GM12878 (cell line): ENCODE measurements around the gene CHD5. TPM values are rescaled to one million over a fixed set of nuclear protein-coding genes. Genes with fewer than 3 reads are reported as not detected.

Experiments
- ATAC-seq: fragments of 200-7000 bp; cut with Tn5 transposase; 3 replicates; pipeline ENCODE4 v1.9.1; 2020; ENCODE audit warnings: mild to moderate bottlenecking, moderate library complexity
- BruUV-seq: library from RNA; stranded (reverse); fragments of 400-500 nt; replicated peaks from 2 replicates; lab custom pipeline; 2021; lab: Mats Ljungman, UMichigan
- CTCF ChIA-PET: fragments of 300-600 bp; sonication (Branson Sonifier 250); formaldehyde crosslinking; extraction: SDS; loops from one replicate; lab custom pipeline; 2021; ENCODE audit warnings: inconsistent platforms; lab: Yijun Ruan, JAX
- POLR2A ChIA-PET: fragments of 350-600 bp; formaldehyde crosslinking; extraction: SDS; loops from one replicate; lab custom pipeline; 2021; ENCODE audit warnings: inconsistent platforms; lab: Charles Lee
- RAD21 ChIA-PET: fragments of 300-600 bp; sonication (Branson Sonifier 250); formaldehyde crosslinking; loops from one replicate; lab custom pipeline; 2023; ENCODE audit warnings: antibody characterized with exemption; ENCODE audit not compliant: unreplicated experiment; lab: Charles Lee
- SMC1A ChIA-PET: fragments of 300-600 bp; sonication (Branson Sonifier 250); formaldehyde crosslinking; loops from one replicate; lab custom pipeline; 2023; ENCODE audit not compliant: unreplicated experiment, uncharacterized antibody; lab: Charles Lee
- DNase-seq: peaks from one replicate; pipeline ENCODE4 v3.0.0-alpha.2; 2011; ENCODE audit warnings: low read depth, low spot score
- FAIRE-seq: peaks from 3 replicates; lab custom pipeline; 2011; peaks lifted over from hg19 to GRCh38; lab: Jason Lieb, UNC
- H2AFZ ChIP-seq: 2 replicates; pipeline ENCODE4 v1.6.0; 2011; ENCODE audit warnings: low read depth, low read length, control low read depth; ENCODE audit not compliant: control insufficient read depth
- H3K27ac ChIP-seq: 2 replicates; pipeline ENCODE4 v1.5.1; 2011; ENCODE audit warnings: control low read depth; ENCODE audit not compliant: control insufficient read depth, insufficient read depth
- H3K27me3 ChIP-seq, 2 experiments: replicated peaks in 1 of 2; 2 replicates each; pipeline versions ENCODE4 v1.6.0 to v1.6.1; 2011; ENCODE audit warnings: low read length in 1 of 2; ENCODE audit not compliant: control insufficient read depth in 2 of 2, insufficient read depth in 2 of 2
- H3K36me3 ChIP-seq, 2 experiments: 2 replicates each; pipeline ENCODE4 v1.5.1; 2011; ENCODE audit warnings: low read length in 1 of 2; ENCODE audit not compliant: control insufficient read depth in 2 of 2, insufficient read depth in 2 of 2
- H3K4me1 ChIP-seq: 2 replicates; pipeline ENCODE4 v1.6.1; 2011; ENCODE audit warnings: mild to moderate bottlenecking, low read length, moderate library complexity, mixed read lengths; ENCODE audit not compliant: control insufficient read depth, insufficient read depth
- H3K4me2 ChIP-seq: 2 replicates; pipeline ENCODE4 v1.6.0; 2011; ENCODE audit warnings: control low read depth; ENCODE audit not compliant: control insufficient read depth, insufficient read depth
- H3K4me3 ChIP-seq: fragments of 200-600 bp; sonication (generic); 2 replicates; pipeline ENCODE4 v1.5.1; 2016
- H3K79me2 ChIP-seq: 2 replicates; pipeline ENCODE4 v1.6.0; 2011; ENCODE audit warnings: low read length; ENCODE audit not compliant: control insufficient read depth, insufficient read depth
- H3K9ac ChIP-seq: 2 replicates; pipeline ENCODE4 v1.8.0; 2011; ENCODE audit warnings: low read length, control low read depth, mixed read lengths; ENCODE audit not compliant: control insufficient read depth, insufficient read depth
- H3K9me3 ChIP-seq: replicated peaks from 3 replicates; pipeline ENCODE4 v1.5.1; 2011; ENCODE audit warnings: mild to moderate bottlenecking, low read length; ENCODE audit not compliant: control insufficient read depth, insufficient read depth
- H4K20me1 ChIP-seq: 2 replicates; pipeline ENCODE4 v1.6.0; 2011; ENCODE audit not compliant: control insufficient read depth, insufficient read depth
- CREM ChIP-seq: IDR thresholded peaks from 2 replicates; pipeline ENCODE4 v1.6.1; 2014; ENCODE audit warnings: antibody characterized with exemption, low read depth
- CUX1 ChIP-seq: IDR thresholded peaks from 2 replicates; pipeline ENCODE4 v1.6.1; 2012; ENCODE audit warnings: improper control_type of control experiment, low read depth, low read length; ENCODE audit not compliant: insufficient replicate concordance
- ETV6 ChIP-seq, 2 experiments: fragments of 450-650 bp in 1 of 2; IDR thresholded peaks in 1 of 2; conservative IDR thresholded peaks in 1 of 2; 2 replicates each; pipeline ENCODE4 v1.6.1; 2014; ENCODE audit warnings: antibody characterized with exemption in 1 of 2, borderline replicate concordance in 1 of 2, low read depth in 1 of 2, mild to moderate bottlenecking in 1 of 2, moderate library complexity in 1 of 2
- JUND ChIP-seq: IDR thresholded peaks from 2 replicates; pipeline ENCODE4 v1.6.1; 2012; ENCODE audit warnings: low read depth, mild to moderate bottlenecking, low read length, improper control_type of control experiment, moderate library complexity
- MEF2B ChIP-seq: fragments of 450-650 bp; IDR thresholded peaks from 2 replicates; pipeline ENCODE4 v1.6.1; 2018; ENCODE audit warnings: mild to moderate bottlenecking, moderate library complexity; ENCODE audit not compliant: partially characterized antibody, poor library complexity, severe bottlenecking
- NRF1 ChIP-seq: conservative IDR thresholded peaks from 2 replicates; pipeline ENCODE4 v1.6.1; 2011; ENCODE audit warnings: mild to moderate bottlenecking, low read depth, low read length, improper control_type of control experiment
- PML ChIP-seq: IDR thresholded peaks from 2 replicates; pipeline ENCODE4 v1.6.1; 2012; ENCODE audit warnings: low read length, inconsistent platforms
- RELB ChIP-seq: fragments of 450-650 bp; IDR thresholded peaks from 2 replicates; pipeline ENCODE4 v1.6.1; 2017; ENCODE audit warnings: low read depth, mild to moderate bottlenecking, moderate library complexity
- SMAD5 ChIP-seq: IDR thresholded peaks from 2 replicates; pipeline ENCODE4 v1.6.1; 2016; ENCODE audit warnings: antibody characterized with exemption, low read depth
- STAT1 ChIP-seq: fragments of 450-650 bp; conservative IDR thresholded peaks from 2 replicates; pipeline ENCODE4 v1.6.1; 2014; ENCODE audit warnings: antibody characterized with exemption, mild to moderate bottlenecking
- TCF7 ChIP-seq: IDR thresholded peaks from 2 replicates; pipeline ENCODE4 v1.6.1; 2014; ENCODE audit warnings: antibody characterized with exemption, borderline replicate concordance
- ZNF622 ChIP-seq: fragments of 450-650 bp; IDR thresholded peaks from 2 replicates; pipeline ENCODE4 v1.6.1; 2017; ENCODE audit warnings: mild to moderate bottlenecking, inconsistent platforms
- WGBS: methylation state at CpG from one replicate; pipeline ENCODE4 v1.1.6; 2016; ENCODE audit warnings: low lambda C conversion rate; ENCODE audit not compliant: insufficient replicate concordance, insufficient coverage; ENCODE audit errors: missing lambda C conversion rate; 5-methylcytosine and 5-hydroxymethylcytosine counted together
- in situ Hi-C: fragments of 300-500 bp; cut with MboI; formaldehyde crosslinking; loops from 9 replicates; pipeline ENCODE4 v1.14.3; 2018; ENCODE audit warnings: mixed read lengths
- intact Hi-C: fragments of 100-400 bp; cut with micrococcal nuclease; formaldehyde crosslinking; loops from one replicate; pipeline ENCODE4 v1.14.2; 2022; ENCODE audit not compliant: unreplicated experiment
- polyA plus RNA-seq, 11 experiments: library from polyadenylated mRNA; depleted of rRNA in 4 of 11; unstranded in 6 of 11; stranded (reverse) in 5 of 11; fragments of >200 nt; fragmentation: Nextera tagmentation in 4 of 11; fragmentation: Illumina TruSeq in 1 of 11; extraction: Ambion mirVana in 4 of 11; extraction: Trizol in 1 of 11; gene quantifications; 1 replicate in 1 of 11; 2 replicates in 10 of 11; pipeline versions ENCODE4 v1.2.1 to v1.2.3, GENCODE V29; 2011 to 2016; ENCODE audit warnings: inconsistent platforms in 2 of 11, missing spikeins in 2 of 11, low read depth in 1 of 11
- total RNA-seq, 4 experiments: library from RNA; depleted of rRNA in 3 of 4; stranded (reverse); fragments of >200 nt in 3 of 4; fragmentation: Illumina TruSeq in 1 of 4; extraction: Trizol in 1 of 4; gene quantifications; 2 replicates each; pipeline versions ENCODE4 v1.2.1 to v1.2.3, GENCODE V29; 2013 to 2021
- TF ChIP-seq, protein P1 (sequence below): fragments of 450-650 bp; IDR thresholded peaks from 2 replicates; pipeline ENCODE4 v1.6.1; 2017; ENCODE audit warnings: mild to moderate bottlenecking, low read depth, inconsistent platforms; ENCODE audit not compliant: poor library complexity, severe bottlenecking
- TF ChIP-seq, protein P2 (sequence below): fragments of 450-650 bp; IDR thresholded peaks from 2 replicates; pipeline ENCODE4 v1.6.1; 2014; ENCODE audit warnings: mild to moderate bottlenecking

CHD5 gene
- total and polyA plus RNA-seq, 10 of the 15 experiments (the other 5 are each of a cell fraction or from before 2014, with no cell fraction given) = 0.03 to 0.49 (median 0.13) TPM; not detected in 3

DNA sequence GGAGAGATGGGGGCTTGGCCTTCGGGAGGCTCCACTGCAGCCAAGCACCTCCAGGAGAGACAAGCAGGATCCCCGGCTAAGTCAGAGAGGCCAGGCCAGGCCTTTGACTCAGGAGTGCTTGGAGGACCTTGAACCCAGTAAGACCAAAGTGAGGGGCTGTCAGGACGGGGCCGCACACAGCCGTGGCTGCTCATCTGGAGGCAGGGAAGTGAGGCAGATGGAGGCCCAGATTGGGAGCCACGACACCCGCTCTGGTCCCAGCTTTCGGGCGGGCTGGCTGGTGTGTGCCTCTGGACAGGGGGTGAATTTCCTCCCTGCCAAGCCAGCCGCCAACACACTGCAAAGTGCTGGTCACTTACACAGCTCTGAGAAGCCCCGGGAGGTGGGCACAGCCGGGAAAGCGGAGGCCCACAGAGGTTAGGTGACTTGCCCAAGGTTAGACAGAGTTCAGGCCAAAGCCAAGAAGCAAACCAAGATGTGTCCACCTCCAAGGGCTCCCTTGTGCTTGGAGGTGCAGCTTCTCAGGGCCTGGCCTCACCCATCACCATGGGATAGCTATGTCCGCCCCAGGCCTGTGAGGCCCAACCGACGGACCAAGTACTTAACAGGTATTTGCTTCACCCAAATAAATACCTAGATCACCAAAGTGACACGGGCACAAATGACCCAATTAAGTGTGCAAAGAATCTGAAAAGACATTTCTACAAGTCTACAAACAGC, 58.3 kb downstream of the CHD5 start:
- DNase-seq = no peak
- Histone ChIP-seq H3K27me3 (no peaks in the 10 kb centered on the region), H3K4me2 (no peak overlapping the region), H2AFZ (no peak overlapping the region), H3K79me2 (no peaks in the 10 kb centered on the region), H3K27ac (no peak overlapping the region), H3K9me3 (no peaks in the 10 kb centered on the region), H4K20me1 (no peaks in the 10 kb centered on the region), H3K36me3 (no peaks in the 10 kb centered on the region), H3K4me1 (no peaks in the 10 kb centered on the region), H3K9ac (no peak overlapping the region), H3K4me3 (no peak overlapping the region)
- ChIA-PET POLR2A (no interaction called here), CTCF (no interaction called here), RAD21 (no interaction called here), SMC1A (no interaction called here)
- no TSS peak for BruUV-seq
- in situ Hi-C loops = no loop called here
- intact Hi-C loops = no loop called here
- 42% methylated on average over 17 of the region's 17 CpGs for WGBS
- ATAC-seq = no peak
- FAIRE-seq = no peak
- TF ChIP-seq MEF2B (no peak), STAT1 (no peak), PML (no peak), NRF1 (no peak), CREM (no peak), SMAD5 (no peak), ZNF622 (no peak), CUX1 (no peak), TCF7 (no peak), ETV6 (conservative IDR thresholded peaks at IDR 0.05 in 1 of 2, IDR thresholded peaks at IDR 0.05 in 1 of 2; ENCODE audit: borderline replicate concordance in 1 of 2, low read depth in 1 of 2) (no peak), JUND (no peak), RELB (no peak)
- TF ChIP-seq, protein P1, sequence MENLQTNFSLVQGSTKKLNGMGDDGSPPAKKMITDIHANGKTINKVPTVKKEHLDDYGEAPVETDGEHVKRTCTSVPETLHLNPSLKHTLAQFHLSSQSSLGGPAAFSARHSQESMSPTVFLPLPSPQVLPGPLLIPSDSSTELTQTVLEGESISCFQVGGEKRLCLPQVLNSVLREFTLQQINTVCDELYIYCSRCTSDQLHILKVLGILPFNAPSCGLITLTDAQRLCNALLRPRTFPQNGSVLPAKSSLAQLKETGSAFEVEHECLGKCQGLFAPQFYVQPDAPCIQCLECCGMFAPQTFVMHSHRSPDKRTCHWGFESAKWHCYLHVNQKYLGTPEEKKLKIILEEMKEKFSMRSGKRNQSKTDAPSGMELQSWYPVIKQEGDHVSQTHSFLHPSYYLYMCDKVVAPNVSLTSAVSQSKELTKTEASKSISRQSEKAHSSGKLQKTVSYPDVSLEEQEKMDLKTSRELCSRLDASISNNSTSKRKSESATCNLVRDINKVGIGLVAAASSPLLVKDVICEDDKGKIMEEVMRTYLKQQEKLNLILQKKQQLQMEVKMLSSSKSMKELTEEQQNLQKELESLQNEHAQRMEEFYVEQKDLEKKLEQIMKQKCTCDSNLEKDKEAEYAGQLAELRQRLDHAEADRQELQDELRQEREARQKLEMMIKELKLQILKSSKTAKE = no peak
- TF ChIP-seq, protein P2, sequence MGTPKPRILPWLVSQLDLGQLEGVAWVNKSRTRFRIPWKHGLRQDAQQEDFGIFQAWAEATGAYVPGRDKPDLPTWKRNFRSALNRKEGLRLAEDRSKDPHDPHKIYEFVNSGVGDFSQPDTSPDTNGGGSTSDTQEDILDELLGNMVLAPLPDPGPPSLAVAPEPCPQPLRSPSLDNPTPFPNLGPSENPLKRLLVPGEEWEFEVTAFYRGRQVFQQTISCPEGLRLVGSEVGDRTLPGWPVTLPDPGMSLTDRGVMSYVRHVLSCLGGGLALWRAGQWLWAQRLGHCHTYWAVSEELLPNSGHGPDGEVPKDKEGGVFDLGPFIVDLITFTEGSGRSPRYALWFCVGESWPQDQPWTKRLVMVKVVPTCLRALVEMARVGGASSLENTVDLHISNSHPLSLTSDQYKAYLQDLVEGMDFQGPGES = no peak
